Smooth muscle cell (in vitro differentiated cells): ENCODE measurements around the gene MAP3K10. TPM values are rescaled to one million over a fixed set of nuclear protein-coding genes. Genes with fewer than 3 reads are reported as not detected.

ENCODE experiments used
- DNase-seq: peaks from one replicate; lab custom pipeline; 2025; ENCODE audit not compliant: unreplicated experiment; lab: John Stamatoyannopoulos, UW
- H2AFZ ChIP-seq: fragments of 200-600 bp; sonication (generic); 2 replicates; pipeline ENCODE4 v1.6.0; 2016; ENCODE audit warnings: antibody characterized with exemption, low read depth, mild to moderate bottlenecking
- H3F3A ChIP-seq: fragments of 200-600 bp; sonication (generic); 2 replicates; pipeline ENCODE4 v1.6.0; 2017; ENCODE audit warnings: antibody characterized with exemption, low read depth
- H3K27ac ChIP-seq: fragments of 200-600 bp; sonication (generic); 2 replicates; pipeline ENCODE4 v1.5.1; 2016; ENCODE audit warnings: low read depth, mild to moderate bottlenecking
- H3K27me3 ChIP-seq: fragments of 200-600 bp; sonication (generic); 2 replicates; pipeline ENCODE4 v1.6.1; 2016; ENCODE audit warnings: low read depth, mild to moderate bottlenecking
- H3K36me3 ChIP-seq: fragments of 200-600 bp; sonication (generic); 2 replicates; pipeline ENCODE4 v1.5.1; 2016; ENCODE audit warnings: low read depth
- H3K4me1 ChIP-seq: fragments of 200-600 bp; sonication (generic); 2 replicates; pipeline ENCODE4 v1.5.1; 2016; ENCODE audit warnings: low read depth
- H3K4me2 ChIP-seq: fragments of 200-600 bp; sonication (generic); 2 replicates; pipeline ENCODE4 v1.6.0; 2016; ENCODE audit warnings: mild to moderate bottlenecking
- H3K4me3 ChIP-seq: fragments of 200-600 bp; sonication (generic); 2 replicates; pipeline ENCODE4 v1.5.1; 2016; ENCODE audit warnings: mild to moderate bottlenecking
- H3K79me2 ChIP-seq: fragments of 200-600 bp; sonication (generic); 2 replicates; pipeline ENCODE4 v1.6.0; 2016; ENCODE audit warnings: low read depth, mild to moderate bottlenecking
- H3K9ac ChIP-seq: fragments of 200-600 bp; sonication (generic); 2 replicates; pipeline ENCODE4 v1.6.0; 2016; ENCODE audit warnings: low read depth
- H3K9me3 ChIP-seq: fragments of 200-600 bp; sonication (generic); replicated peaks from 2 replicates; pipeline ENCODE4 v1.5.1; 2016; ENCODE audit warnings: low read depth
- H4K20me1 ChIP-seq: fragments of 200-600 bp; sonication (generic); 2 replicates; pipeline ENCODE4 v1.6.0; 2016; ENCODE audit warnings: low read depth
- CTCF ChIP-seq: fragments of 200-600 bp; sonication (generic); IDR thresholded peaks from 2 replicates; pipeline ENCODE4 v1.5.1; 2017; ENCODE audit warnings: borderline replicate concordance, mild to moderate bottlenecking, antibody characterized with exemption; ENCODE audit not compliant: insufficient read depth, poor library complexity, severe bottlenecking
- WGBS: methylation state at CpG from one replicate; pipeline ENCODE4 v1.1.7; 2016; ENCODE audit warnings: low lambda C conversion rate; 5-methylcytosine and 5-hydroxymethylcytosine counted together
- polyA plus RNA-seq: library from polyadenylated mRNA; unstranded; fragments of >200 nt; fragmentation: Nextera tagmentation; extraction: Ambion mirVana; gene quantifications from 2 replicates; pipeline ENCODE4 v1.2.1, GENCODE V29; 2016
- total RNA-seq: library from RNA; depleted of rRNA; stranded (reverse); fragments of >200 nt; gene quantifications from 2 replicates; pipeline ENCODE4 v1.2.3, GENCODE V29; 2014

MAP3K10 gene
- total and polyA plus RNA-seq, 2 experiments from 2014 or later, result 4.4 to 7.8 TPM

- no peaks in the 10 kb centered on the region for H3K36me3 ChIP-seq
- no peaks in the 10 kb centered on the region for H3F3A ChIP-seq
- no peaks in the 10 kb centered on the region for H3K9me3 ChIP-seq
- peaks cover 10% of the 10 kb centered on the region for H4K20me1 ChIP-seq
- DNase-seq, result no peak
- no peak overlapping the region for H3K9ac ChIP-seq
- H3K79me2 ChIP-seq, result no peaks in the 10 kb centered on the region
- no peak for TF ChIP-seq CTCF
- WGBS, result 97% methylated on average over 8 of the region's 9 CpGs
- no peak overlapping the region for H3K4me2 ChIP-seq
- no peaks in the 10 kb centered on the region for H3K27me3 ChIP-seq
- no peaks in the 10 kb centered on the region for H3K4me1 ChIP-seq
- no peak overlapping the region for H3K27ac ChIP-seq
- no peak overlapping the region for H2AFZ ChIP-seq
- H3K4me3 ChIP-seq, result no peak overlapping the region
Observed at GRCh38 chr19:40238775-40239174, 47.5 kb downstream of the MAP3K10 start.

- Histone ChIP-seq H2AFZ (no peak overlapping the region), H3K36me3 (no peaks in the 10 kb centered on the region), H3K27ac (no peak overlapping the region), H3K79me2 (no peaks in the 10 kb centered on the region), H3K9me3 (no peaks in the 10 kb centered on the region), H3F3A (no peaks in the 10 kb centered on the region), H3K4me1 (no peaks in the 10 kb centered on the region), H3K4me2 (no peak overlapping the region), H3K4me3 (no peak overlapping the region), H4K20me1 (peaks cover 18% of the 10 kb centered on the region), H3K9ac (no peak overlapping the region), H3K27me3 (no peaks in the 10 kb centered on the region)
- 95% methylated on average over 12 of the region's 12 CpGs for WGBS
- no peak for TF ChIP-seq CTCF
- no peak for DNase-seq
Observed at GRCh38 chr19:40239415-40240226, 48.4 kb downstream of the MAP3K10 start.

DNA sequence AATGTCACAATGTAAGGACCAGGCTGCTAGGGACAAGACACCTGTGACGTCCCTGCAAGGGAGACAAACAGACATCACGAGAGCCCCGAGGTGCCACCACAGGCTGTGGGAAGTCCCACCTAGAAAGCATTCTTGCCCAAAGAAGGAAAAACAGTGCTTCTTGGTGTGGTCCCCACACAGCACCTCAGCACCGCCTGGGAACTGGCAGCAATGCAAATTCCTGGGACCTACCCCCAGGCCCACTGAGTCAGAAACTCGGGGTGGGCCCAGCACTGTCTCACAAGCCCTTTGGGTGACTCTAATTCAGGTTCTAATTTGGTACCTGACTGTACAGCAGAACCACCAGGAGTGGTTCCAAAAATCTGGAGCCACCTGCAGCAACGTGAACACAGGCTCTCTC lies 49.1 kb downstream of the MAP3K10 start:
- Histone ChIP-seq H3F3A (no peaks in the 10 kb centered on the region), H3K9me3 (no peaks in the 10 kb centered on the region), H3K27me3 (no peaks in the 10 kb centered on the region), H2AFZ (no peak overlapping the region), H3K4me2 (no peak overlapping the region), H4K20me1 (peaks cover 25% of the 10 kb centered on the region), H3K27ac (no peak overlapping the region), H3K79me2 (no peaks in the 10 kb centered on the region), H3K4me3 (no peak overlapping the region), H3K4me1 (no peaks in the 10 kb centered on the region), H3K9ac (no peak overlapping the region), H3K36me3 (no peaks in the 10 kb centered on the region)
- TF ChIP-seq CTCF, result no peak
- 96% methylated on average over 6 of the region's 6 CpGs for WGBS
- no peak for DNase-seq
